Neural cell (in vitro differentiated cells): Measurements from ENCODE around the gene FCRL6.

Source experiments
- EZH2 ChIP-seq: fragments of 200-600, 300-800 bp; shearing (Covaris generic), sonication (generic); IDR thresholded peaks from 2 replicates; pipeline ENCODE4 v1.6.1; 2014; ENCODE audit warnings: antibody characterized with exemption, low read length, borderline replicate concordance, mild to moderate bottlenecking; ENCODE audit not compliant: insufficient read depth, poor library complexity, severe bottlenecking
- MXI1 ChIP-seq: fragments of 450-650 bp; conservative IDR thresholded peaks from 2 replicates; pipeline ENCODE4 v1.6.1; 2014; ENCODE audit warnings: antibody characterized with exemption, mild to moderate bottlenecking; ENCODE audit not compliant: poor library complexity, severe bottlenecking
- POLR2AphosphoS5 ChIP-seq: IDR thresholded peaks from 2 replicates; pipeline ENCODE4 v1.6.1; 2012
- REST ChIP-seq: IDR thresholded peaks from 2 replicates; pipeline ENCODE4 v1.6.1; 2012; ENCODE audit warnings: borderline replicate concordance
- TF ChIP-seq, protein P1 (sequence below): fragments of 450-650 bp; IDR thresholded peaks from 2 replicates; pipeline ENCODE4 v1.5.1; 2014; ENCODE audit warnings: antibody characterized with exemption, mild to moderate bottlenecking, moderate library complexity; ENCODE audit not compliant: poor library complexity, severe bottlenecking

- TF ChIP-seq, protein P1, sequence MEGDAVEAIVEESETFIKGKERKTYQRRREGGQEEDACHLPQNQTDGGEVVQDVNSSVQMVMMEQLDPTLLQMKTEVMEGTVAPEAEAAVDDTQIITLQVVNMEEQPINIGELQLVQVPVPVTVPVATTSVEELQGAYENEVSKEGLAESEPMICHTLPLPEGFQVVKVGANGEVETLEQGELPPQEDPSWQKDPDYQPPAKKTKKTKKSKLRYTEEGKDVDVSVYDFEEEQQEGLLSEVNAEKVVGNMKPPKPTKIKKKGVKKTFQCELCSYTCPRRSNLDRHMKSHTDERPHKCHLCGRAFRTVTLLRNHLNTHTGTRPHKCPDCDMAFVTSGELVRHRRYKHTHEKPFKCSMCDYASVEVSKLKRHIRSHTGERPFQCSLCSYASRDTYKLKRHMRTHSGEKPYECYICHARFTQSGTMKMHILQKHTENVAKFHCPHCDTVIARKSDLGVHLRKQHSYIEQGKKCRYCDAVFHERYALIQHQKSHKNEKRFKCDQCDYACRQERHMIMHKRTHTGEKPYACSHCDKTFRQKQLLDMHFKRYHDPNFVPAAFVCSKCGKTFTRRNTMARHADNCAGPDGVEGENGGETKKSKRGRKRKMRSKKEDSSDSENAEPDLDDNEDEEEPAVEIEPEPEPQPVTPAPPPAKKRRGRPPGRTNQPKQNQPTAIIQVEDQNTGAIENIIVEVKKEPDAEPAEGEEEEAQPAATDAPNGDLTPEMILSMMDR: no peak
- TF ChIP-seq EZH2 (no peak), MXI1 (no peak), POLR2AphosphoS5 (no peak), REST (no peak)
Observed at GRCh38 chr1:159765806-159766205, 36.4 kb upstream of the FCRL6 start.
